ENCODE measurements around the gene ANKRD39. TPM values are rescaled to one million over a fixed set of nuclear protein-coding genes. Genes with fewer than 3 reads are reported as not detected.

The ANKRD39 gene
- total RNA-seq, 1 donor = 5.1 TPM

GRCh38 chr2:96824079-96824870, 33.5 kb downstream of the ANKRD39 start:
- TF ChIP-seq, protein P1, sequence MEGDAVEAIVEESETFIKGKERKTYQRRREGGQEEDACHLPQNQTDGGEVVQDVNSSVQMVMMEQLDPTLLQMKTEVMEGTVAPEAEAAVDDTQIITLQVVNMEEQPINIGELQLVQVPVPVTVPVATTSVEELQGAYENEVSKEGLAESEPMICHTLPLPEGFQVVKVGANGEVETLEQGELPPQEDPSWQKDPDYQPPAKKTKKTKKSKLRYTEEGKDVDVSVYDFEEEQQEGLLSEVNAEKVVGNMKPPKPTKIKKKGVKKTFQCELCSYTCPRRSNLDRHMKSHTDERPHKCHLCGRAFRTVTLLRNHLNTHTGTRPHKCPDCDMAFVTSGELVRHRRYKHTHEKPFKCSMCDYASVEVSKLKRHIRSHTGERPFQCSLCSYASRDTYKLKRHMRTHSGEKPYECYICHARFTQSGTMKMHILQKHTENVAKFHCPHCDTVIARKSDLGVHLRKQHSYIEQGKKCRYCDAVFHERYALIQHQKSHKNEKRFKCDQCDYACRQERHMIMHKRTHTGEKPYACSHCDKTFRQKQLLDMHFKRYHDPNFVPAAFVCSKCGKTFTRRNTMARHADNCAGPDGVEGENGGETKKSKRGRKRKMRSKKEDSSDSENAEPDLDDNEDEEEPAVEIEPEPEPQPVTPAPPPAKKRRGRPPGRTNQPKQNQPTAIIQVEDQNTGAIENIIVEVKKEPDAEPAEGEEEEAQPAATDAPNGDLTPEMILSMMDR (IDR thresholded peaks at IDR 0.05; ENCODE audit: extremely low read depth, low read depth, low read length) = no peak
- Histone ChIP-seq H3K36me3 (ENCODE audit: insufficient read depth, low read length) (peaks cover 6% of the 10 kb centered on the region), H3K4me3 (ENCODE audit: insufficient read depth, low read length) (no peak overlapping the region), H3K9me3 (ENCODE audit: low read depth, low read length) (no peaks in the 10 kb centered on the region), H3K4me1 (ENCODE audit: insufficient read depth, low read length) (no peaks in the 10 kb centered on the region), H3K4me2 (ENCODE audit: insufficient read depth, low read length) (no peak overlapping the region), H3K27me3 (ENCODE audit: insufficient read depth, low read length) (no peaks in the 10 kb centered on the region), H4K20me1 (ENCODE audit: insufficient read depth, low read length) (peaks cover 18% of the 10 kb centered on the region), H3K79me2 (ENCODE audit: insufficient read depth, low read length) (no peaks in the 10 kb centered on the region), H3K27ac (ENCODE audit: low read depth, low read length) (no peak overlapping the region), H2AFZ (ENCODE audit: low read length) (no peak overlapping the region)
- DNase-seq (ENCODE audit: insufficient read length, low spot score, missing footprints) = no peak

GRCh38 chr2:96823198-96823597, 34.6 kb downstream of the ANKRD39 start:
- no peaks in the 10 kb centered on the region for H3K9me3 ChIP-seq (ENCODE audit: low read depth, low read length)
- H3K4me3 ChIP-seq (ENCODE audit: insufficient read depth, low read length) = no peak overlapping the region
- H4K20me1 ChIP-seq (ENCODE audit: insufficient read depth, low read length) = peaks cover 26% of the 10 kb centered on the region
- peaks cover 4% of the 10 kb centered on the region for H3K79me2 ChIP-seq (ENCODE audit: insufficient read depth, low read length)
- H3K27ac ChIP-seq (ENCODE audit: low read depth, low read length) = no peak overlapping the region
- H2AFZ ChIP-seq (ENCODE audit: low read length) = no peak overlapping the region
- no peaks in the 10 kb centered on the region for H3K4me1 ChIP-seq (ENCODE audit: insufficient read depth, low read length)
- peaks cover 3% of the 10 kb centered on the region for H3K36me3 ChIP-seq (ENCODE audit: insufficient read depth, low read length)
- H3K27me3 ChIP-seq (ENCODE audit: insufficient read depth, low read length) = no peaks in the 10 kb centered on the region
- TF ChIP-seq, protein P1 (IDR thresholded peaks at IDR 0.05; ENCODE audit: extremely low read depth, low read depth, low read length) = no peak
- no peak for DNase-seq (ENCODE audit: insufficient read length, low spot score, missing footprints)
- H3K4me2 ChIP-seq (ENCODE audit: insufficient read depth, low read length) = no peak overlapping the region

DNA sequence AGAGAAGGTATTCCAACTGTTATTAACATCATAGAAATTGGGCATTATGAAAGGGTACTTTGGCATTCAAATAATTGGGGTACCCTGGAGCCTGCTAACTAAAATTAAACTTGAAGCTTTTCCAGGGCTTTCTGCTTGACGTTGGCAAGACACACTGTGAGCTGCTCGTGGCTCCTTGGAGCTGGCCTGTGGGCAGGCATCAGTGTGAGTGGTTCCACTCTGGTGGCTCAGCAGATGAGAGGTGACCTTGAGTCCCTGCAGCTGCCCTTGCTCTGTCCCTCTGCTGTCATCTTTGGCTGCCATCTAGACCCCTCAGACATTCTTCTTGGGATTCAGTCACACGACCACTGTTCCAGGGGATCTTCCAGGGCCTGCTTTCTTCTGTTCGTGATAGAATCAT, 35.0 kb downstream of the ANKRD39 start:
- Histone ChIP-seq H3K9me3 (ENCODE audit: low read depth, low read length) (no peaks in the 10 kb centered on the region), H3K4me3 (ENCODE audit: insufficient read depth, low read length) (no peak overlapping the region), H3K27ac (ENCODE audit: low read depth, low read length) (no peak overlapping the region), H3K79me2 (ENCODE audit: insufficient read depth, low read length) (peaks cover 8% of the 10 kb centered on the region), H3K36me3 (ENCODE audit: insufficient read depth, low read length) (peaks cover 3% of the 10 kb centered on the region), H4K20me1 (ENCODE audit: insufficient read depth, low read length) (peaks cover 30% of the 10 kb centered on the region), H3K27me3 (ENCODE audit: insufficient read depth, low read length) (no peaks in the 10 kb centered on the region), H3K4me2 (ENCODE audit: insufficient read depth, low read length) (no peak overlapping the region), H2AFZ (ENCODE audit: low read length) (no peak overlapping the region), H3K4me1 (ENCODE audit: insufficient read depth, low read length) (peaks cover 2% of the 10 kb centered on the region)
- no peak for DNase-seq (ENCODE audit: insufficient read length, low spot score, missing footprints)
- TF ChIP-seq, protein P1 (IDR thresholded peaks at IDR 0.05; ENCODE audit: extremely low read depth, low read depth, low read length) = no peak

DNA sequence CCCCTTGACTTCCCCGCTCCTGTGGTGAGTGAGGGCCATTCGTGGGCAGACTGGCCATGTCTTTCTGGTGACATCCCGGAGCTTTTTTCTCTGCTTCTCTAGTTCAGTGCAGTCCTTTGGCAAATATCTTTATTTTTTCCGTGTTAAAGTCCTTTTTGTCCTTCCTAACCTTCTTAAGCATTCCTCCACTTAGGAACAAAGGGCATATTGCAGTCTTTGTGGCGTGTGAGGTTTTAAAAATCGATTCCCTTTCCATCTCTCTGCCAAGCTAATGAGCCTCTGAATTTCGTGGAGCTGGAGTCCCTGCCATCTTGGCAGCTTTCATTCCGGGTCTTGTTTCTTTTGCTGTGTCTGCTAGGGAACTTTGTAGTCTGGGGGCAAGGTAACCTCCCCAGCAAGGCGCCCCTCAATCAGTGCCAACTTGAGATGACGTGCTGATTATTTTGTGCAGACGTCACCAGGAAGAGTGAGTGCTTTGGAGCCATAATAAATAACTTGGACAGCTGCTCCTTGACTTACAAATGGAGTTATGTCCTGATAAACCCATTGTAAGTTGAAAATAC, 36.6 kb downstream of the ANKRD39 start:
- Histone ChIP-seq H2AFZ (ENCODE audit: low read length) (no peak overlapping the region), H4K20me1 (ENCODE audit: insufficient read depth, low read length) (peaks cover 38% of the 10 kb centered on the region), H3K9me3 (ENCODE audit: low read depth, low read length) (no peaks in the 10 kb centered on the region), H3K36me3 (ENCODE audit: insufficient read depth, low read length) (peaks cover 2% of the 10 kb centered on the region), H3K4me3 (ENCODE audit: insufficient read depth, low read length) (no peak overlapping the region), H3K4me1 (ENCODE audit: insufficient read depth, low read length) (peaks cover 10% of the 10 kb centered on the region), H3K79me2 (ENCODE audit: insufficient read depth, low read length) (peaks cover 13% of the 10 kb centered on the region), H3K4me2 (ENCODE audit: insufficient read depth, low read length) (no peak overlapping the region), H3K27ac (ENCODE audit: low read depth, low read length) (no peak overlapping the region), H3K27me3 (ENCODE audit: insufficient read depth, low read length) (no peaks in the 10 kb centered on the region)
- TF ChIP-seq, protein P1 (IDR thresholded peaks at IDR 0.05; ENCODE audit: extremely low read depth, low read depth, low read length) = no peak
- DNase-seq (ENCODE audit: insufficient read length, low spot score, missing footprints) = no peak

Data from osteoblast (primary cell).